HG02973 (cell line): Measurements from ENCODE around the gene VSTM2L.
A peak's percentile ranks its signal among the peaks of the same experiment; 100 is the strongest.

ENCODE experiments used
- ATAC-seq: cut with Tn5 transposase; IDR thresholded peaks from one replicate; pipeline ENCODE4 v1.9.1; 2021; ENCODE audit warnings: moderate library complexity; ENCODE audit not compliant: unreplicated experiment

VSTM2L gene

GRCh38 chr20:37917461-37917860, 14.5 kb downstream of the VSTM2L start:
- ATAC-seq, result no peak

GRCh38 chr20:37918035-37918434, 15.1 kb downstream of the VSTM2L start:
- no peak for ATAC-seq

DNA sequence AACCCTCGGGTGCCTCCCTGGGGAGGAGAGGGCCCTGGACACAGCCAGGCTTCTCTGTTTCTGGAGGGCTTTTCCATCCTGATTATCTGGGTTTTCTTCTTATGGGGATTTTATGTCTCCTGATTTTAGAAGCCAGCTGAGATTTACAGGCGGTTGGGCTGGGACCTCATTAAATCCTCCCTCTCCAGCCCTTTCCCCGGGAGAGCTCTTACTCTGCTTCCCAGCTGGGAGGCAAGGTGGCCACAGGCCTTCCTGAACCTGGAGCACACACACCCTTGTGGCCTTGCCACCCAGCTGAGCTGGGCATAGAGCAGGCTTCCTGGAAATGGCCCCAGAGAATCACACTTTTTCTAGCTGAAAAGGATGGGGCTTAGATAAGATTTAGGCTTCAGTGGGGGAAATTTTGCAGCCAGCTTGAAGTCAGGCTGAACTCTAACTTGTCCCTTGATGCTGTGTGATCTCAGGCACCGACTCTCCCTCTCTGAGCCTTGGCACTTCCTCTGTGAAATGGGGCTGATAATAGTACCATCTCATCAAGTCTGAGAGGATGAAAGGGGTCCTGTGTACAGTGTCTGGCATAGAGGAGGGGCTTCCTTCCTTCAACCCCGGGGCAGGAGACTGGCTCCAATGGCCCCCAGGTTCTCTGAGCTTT, 16.6 kb downstream of the VSTM2L start:
- no peak for ATAC-seq

- ATAC-seq, result no peak
Observed at GRCh38 chr20:37920270-37920669, 17.3 kb downstream of the VSTM2L start.

DNA sequence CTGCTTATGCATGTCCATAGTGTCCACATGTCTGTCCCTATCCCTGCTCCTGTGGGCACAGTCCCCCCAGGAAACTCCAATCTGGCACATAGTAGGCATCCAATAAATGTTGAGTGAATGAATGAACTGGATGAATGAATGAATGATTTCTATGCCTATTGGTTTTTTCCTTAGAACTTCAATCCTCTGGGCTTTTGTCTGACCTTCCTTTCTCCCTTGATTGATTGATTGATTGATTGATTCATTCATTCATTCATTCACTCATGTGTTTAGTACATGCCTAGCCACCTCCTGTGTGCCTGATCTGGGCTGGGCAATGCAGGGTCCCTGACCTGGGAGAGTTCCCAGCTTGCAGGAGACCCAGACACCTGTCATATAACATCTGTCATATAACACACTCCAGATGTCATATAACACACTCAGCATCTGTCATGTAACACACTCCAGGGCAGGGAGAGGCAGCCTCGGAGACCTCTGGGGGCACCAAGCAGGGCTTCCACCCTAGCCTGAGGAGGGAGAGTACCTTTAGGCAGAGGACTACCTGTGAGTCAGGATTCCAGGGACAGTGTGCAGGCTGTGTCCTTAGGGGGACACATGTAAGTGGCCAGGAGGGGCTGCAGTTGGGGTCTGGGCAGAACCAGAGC, 17.9 kb downstream of the VSTM2L start:
- no peak for ATAC-seq

GRCh38 chr20:37921341-37921929, 18.5 kb downstream of the VSTM2L start:
- ATAC-seq, result peak; percentile 64

DNA sequence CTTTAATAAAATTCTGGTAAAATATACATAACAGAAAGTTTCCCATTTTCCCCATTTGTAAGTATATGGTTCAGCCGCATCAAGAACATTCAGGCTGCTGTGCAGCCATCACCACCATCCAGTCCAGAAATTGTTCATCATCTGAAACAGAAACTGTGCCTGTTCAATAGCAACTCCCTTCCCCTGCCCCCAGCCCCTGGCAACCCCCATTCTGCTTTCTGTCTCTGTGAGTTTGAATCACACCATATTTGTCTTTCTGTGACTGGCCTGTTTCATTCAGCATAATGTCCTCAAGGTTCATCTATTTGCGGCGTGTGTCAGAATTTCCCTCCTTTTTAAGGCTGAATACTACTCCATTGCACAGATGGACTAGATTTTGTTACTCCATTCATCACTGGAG, 19.1 kb downstream of the VSTM2L start:
- ATAC-seq, result peak; percentile 63

- ATAC-seq, result no peak
Observed at GRCh38 chr20:37925265-37926165, 22.6 kb downstream of the VSTM2L start.

GRCh38 chr20:37926612-37927011, 23.7 kb downstream of the VSTM2L start:
- ATAC-seq, result no peak

DNA sequence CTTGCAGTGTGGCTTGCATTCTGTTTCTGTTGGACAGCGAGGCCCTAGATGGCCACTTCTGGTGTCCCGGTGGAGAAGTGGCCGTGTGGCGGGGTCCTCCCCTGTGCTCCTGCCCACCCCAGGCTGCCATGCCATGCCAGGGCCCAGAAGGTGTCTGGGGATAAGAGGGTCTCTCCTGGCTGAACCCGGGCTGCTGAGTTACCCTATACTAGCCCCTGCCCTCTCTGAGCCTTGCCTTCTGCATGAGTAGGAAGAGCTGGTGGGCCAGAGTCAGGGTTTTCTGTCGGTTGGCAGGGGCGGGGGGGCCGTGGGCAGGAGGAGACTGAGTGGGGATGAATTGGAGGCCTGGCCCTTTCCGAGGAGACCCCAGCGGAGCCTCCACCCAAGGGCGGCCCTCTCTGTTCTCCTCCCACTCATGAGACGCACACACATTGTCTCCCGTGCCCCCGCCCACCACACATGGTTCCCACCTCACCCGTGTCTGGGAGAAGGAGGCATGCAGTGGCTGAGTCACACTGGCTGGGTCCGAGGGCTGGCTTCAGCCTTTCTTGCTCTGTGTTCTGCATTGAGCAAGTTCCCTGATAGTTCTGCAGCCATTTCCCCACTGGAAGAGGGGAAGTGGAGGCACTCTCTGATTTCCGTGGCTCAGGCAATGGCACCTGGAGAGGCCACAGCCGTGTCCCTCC, 24.6 kb downstream of the VSTM2L start:
- no peak for ATAC-seq

DNA sequence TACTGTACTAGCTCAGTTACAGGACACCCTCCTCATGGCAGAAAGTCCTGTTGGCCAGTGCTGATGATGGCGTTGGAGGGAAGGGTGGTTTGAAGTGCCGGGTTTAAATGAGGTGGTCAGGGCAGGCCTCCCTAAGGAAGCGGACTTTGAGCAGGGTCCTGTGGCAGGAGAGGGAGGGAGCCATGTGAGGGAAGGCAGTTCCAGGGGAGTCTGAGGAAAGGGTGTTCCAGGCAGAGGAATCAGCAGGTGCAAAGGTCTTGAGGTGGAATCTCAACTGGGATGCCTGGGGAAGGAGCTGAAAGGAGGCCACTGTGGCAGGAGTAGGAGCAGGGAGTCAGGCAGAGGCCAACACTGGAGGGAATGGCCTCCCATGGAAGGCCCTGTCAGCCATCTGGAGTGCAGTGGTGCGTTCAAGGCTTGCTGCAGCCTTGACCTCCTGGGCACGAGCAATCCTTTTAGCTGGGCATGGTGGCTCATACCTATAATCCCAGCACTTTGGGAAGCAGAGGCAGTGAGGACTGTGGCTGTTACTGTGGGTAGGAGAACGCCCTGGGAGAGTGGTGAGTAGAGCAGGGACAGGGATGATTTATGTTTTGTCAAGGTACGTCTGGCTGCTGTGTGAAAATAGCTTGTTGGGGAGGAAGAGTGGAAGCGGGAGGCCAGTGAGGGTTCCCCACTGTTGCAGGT, 26.2 kb downstream of the VSTM2L start:
- no peak for ATAC-seq

GRCh38 chr20:37929683-37930014, 26.7 kb downstream of the VSTM2L start:
- ATAC-seq, result no peak

GRCh38 chr20:37931153-37931922, 28.4 kb downstream of the VSTM2L start:
- ATAC-seq, result no peak

DNA sequence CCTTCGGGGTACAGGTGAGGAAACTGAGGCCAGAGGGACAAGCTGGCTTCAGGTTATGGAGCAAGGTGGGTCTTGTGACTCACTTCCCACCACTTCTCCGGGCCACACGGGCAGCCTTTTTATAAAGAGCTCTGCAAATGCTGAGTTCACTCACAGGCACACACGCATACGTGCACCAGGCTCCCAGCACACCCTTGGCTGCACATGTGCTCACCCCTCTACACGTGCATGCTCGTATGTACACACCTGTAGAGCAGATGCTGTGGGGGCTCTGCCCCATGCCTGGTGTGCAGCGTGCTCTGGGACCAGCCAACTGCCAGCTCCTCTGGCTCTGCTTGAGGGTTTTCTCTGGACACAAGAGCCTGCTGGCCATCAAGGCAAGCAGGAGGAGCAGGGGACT, 29.1 kb downstream of the VSTM2L start:
- no peak for ATAC-seq

GRCh38 chr20:37932919-37933318, 30.0 kb downstream of the VSTM2L start:
- ATAC-seq, result no peak

- ATAC-seq, result no peak
Observed at GRCh38 chr20:37933786-37934633, 31.1 kb downstream of the VSTM2L start.

GRCh38 chr20:37934634-37935375, 31.9 kb downstream of the VSTM2L start:
- no peak for ATAC-seq

DNA sequence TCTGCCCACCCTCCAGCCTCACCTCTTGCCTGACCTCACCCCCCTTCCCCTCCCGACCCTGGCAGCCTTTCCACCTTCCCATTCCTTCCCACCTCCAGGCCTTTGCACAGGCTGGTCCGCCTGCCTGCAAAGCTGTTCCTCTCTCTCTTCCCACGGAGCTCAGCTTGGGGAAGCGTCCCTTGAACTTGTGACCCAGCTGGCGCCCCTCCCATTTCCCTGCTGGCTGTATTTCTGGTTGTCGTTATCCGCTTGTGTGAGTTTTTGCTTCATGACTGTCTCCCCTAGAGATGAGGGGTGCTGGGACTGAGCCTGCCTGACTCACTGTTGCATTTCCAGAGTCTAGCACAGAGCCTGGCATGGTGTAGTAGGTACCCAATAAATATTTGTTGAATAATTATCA, 32.5 kb downstream of the VSTM2L start:
- no peak for ATAC-seq
